Measurements from ENCODE around the gene MLH1. TPM values are rescaled to one million over a fixed set of nuclear protein-coding genes. Genes with fewer than 3 reads are reported as not detected.

Gene MLH1
- total and polyA plus RNA-seq, 2 of the 8 experiments (the other 6 are each of a cell fraction or from before 2014, with no cell fraction given), result 36.4 to 47.3 TPM

DNA sequence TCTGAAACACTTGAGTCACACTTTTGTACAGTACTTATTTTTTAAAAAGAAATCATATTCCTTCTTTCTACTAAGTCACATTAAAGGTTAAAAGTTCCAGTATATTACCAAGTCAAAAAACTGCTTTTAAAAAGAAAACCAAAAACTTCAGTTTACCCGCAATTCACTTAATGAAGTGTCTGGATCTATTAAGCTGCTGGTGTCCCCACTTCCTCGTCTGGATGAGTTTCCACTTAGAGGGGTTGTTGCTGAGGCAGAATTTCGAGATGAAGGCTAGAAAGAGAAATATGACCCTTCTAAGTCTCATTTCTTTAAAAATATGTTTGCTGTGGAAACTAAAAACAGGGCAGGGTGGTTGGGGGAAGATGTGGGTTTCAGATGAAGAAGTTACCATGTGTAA lies 101.3 kb downstream of the MLH1 start:
- POLR2A ChIA-PET (ENCODE audit: partially characterized antibody), result no interaction called here
- Histone ChIP-seq H3K23me2 (ENCODE audit: low read depth, low read length) (no peaks in the 10 kb centered on the region), H4K5ac (ENCODE audit: insufficient read length, low read depth, low read length) (no peak overlapping the region), H3K23ac (ENCODE audit: insufficient read length) (no peak overlapping the region), H4K20me1 (replicated peaks in 1 of 2; ENCODE audit: control insufficient read depth in 1 of 2, insufficient read depth in 2 of 2, low read length in 2 of 2) (no peaks in the 10 kb centered on the region), H2BK15ac (ENCODE audit: low read length) (no peak overlapping the region), H3K14ac (ENCODE audit: insufficient read length) (no peak overlapping the region), H2AK5ac (ENCODE audit: low read depth, low read length) (no peak overlapping the region), H2AFZ (ENCODE audit: low read length) (no peak overlapping the region), H3K27me3 (replicated peaks in 1 of 4; ENCODE audit: control insufficient read depth in 3 of 4, extremely low read depth in 1 of 4, insufficient read depth in 3 of 4, low read length in 3 of 4) (no peaks in the 10 kb centered on the region), H2BK120ac (replicated peaks; ENCODE audit: low read depth, low read length) (no peak overlapping the region), H3K9me3 (ENCODE audit: insufficient read depth in 2 of 2, low read depth in 1 of 2, low read length in 1 of 2) (no peaks in the 10 kb centered on the region), H3K4me2 (ENCODE audit: insufficient read depth in 1 of 2, low read depth in 2 of 2, low read length in 2 of 2) (no peak overlapping the region), H2BK5ac (ENCODE audit: low read depth, low read length) (no peak overlapping the region), H3K27ac (ENCODE audit: low read depth, low read length) (no peak overlapping the region), H2BK20ac (ENCODE audit: low read length) (no peak overlapping the region), H3K4me3 (ENCODE audit: extremely low read depth in 1 of 4, insufficient read depth in 2 of 4, low read depth in 3 of 4, low read length in 4 of 4) (no peak overlapping the region), H3K4ac (replicated peaks; ENCODE audit: insufficient read length, low read depth, low read length) (no peak overlapping the region), H3K36me3 (ENCODE audit: control insufficient read depth in 2 of 4, insufficient read depth in 4 of 4, low read length in 3 of 4) (no peaks in the 10 kb centered on the region), H4K91ac (replicated peaks; ENCODE audit: insufficient read length, low read length) (no peak overlapping the region), H4K8ac (ENCODE audit: extremely low read depth, insufficient read depth, low read length) (no peak overlapping the region), H3K9ac (replicated peaks in 1 of 4; ENCODE audit: extremely low read depth in 1 of 4, low read depth in 3 of 4, low read length in 3 of 4) (no peak overlapping the region), H3K18ac (ENCODE audit: extremely low read depth, low read length) (no peak overlapping the region), H3K79me1 (ENCODE audit: low read depth, low read length) (no peaks in the 10 kb centered on the region), H3K56ac (replicated peaks; ENCODE audit: insufficient read length, low read depth, low read length) (no peak overlapping the region), H3K79me2 (ENCODE audit: control insufficient read depth in 1 of 2, insufficient read depth in 2 of 2, low read length in 2 of 2) (no peaks in the 10 kb centered on the region), H3K4me1 (replicated peaks in 1 of 4; ENCODE audit: control insufficient read depth in 3 of 4, insufficient read depth in 4 of 4, low read length in 3 of 4) (no peaks in the 10 kb centered on the region), H2BK12ac (ENCODE audit: low read depth, low read length) (no peak overlapping the region)
- 90% methylated on average over 3 of the region's 3 CpGs; no CpG with 5 or more reads in 1 of the 2 experiments for WGBS, 2 experiments (ENCODE audit: extremely low coverage in 1 of 2, insufficient coverage in 1 of 2, insufficient read length in 1 of 2, insufficient replicate concordance in 2 of 2, low coverage in 1 of 2, low lambda C conversion rate in 2 of 2, missing lambda C conversion rate in 1 of 2)
- DNase-seq (ENCODE audit: low read depth in 1 of 2, low spot score in 2 of 2) (no peak), FAIRE-seq (no peak)
- CTCF ChIA-PET (ENCODE audit: partially characterized antibody), result no interaction called here
- TF ChIP-seq BRCA1 (IDR thresholded peaks at IDR 0.05; ENCODE audit: low read depth, low read length), result no peak
- TF ChIP-seq HDAC6 (IDR thresholded peaks at IDR 0.05; ENCODE audit: low read depth, low read length), result no peak
- TF ChIP-seq KDM5A (IDR thresholded peaks at IDR 0.05; ENCODE audit: low read length), result no peak
- no peak for TF ChIP-seq CTBP2 (IDR thresholded peaks at IDR 0.05; ENCODE audit: borderline replicate concordance, insufficient read depth, insufficient read length, low read length)
- no peak for TF ChIP-seq TBP (IDR thresholded peaks at IDR 0.05; ENCODE audit: low read depth, low read length)
- no peak for TF ChIP-seq RFX5 (IDR thresholded peaks at IDR 0.05; ENCODE audit: borderline replicate concordance, low read depth, low read length)
- TF ChIP-seq RBBP5 (IDR thresholded peaks at IDR 0.05; ENCODE audit: borderline replicate concordance, low read depth, low read length), result no peak
- TF ChIP-seq, protein P1, sequence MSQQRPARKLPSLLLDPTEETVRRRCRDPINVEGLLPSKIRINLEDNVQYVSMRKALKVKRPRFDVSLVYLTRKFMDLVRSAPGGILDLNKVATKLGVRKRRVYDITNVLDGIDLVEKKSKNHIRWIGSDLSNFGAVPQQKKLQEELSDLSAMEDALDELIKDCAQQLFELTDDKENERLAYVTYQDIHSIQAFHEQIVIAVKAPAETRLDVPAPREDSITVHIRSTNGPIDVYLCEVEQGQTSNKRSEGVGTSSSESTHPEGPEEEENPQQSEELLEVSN (IDR thresholded peaks at IDR 0.05), result no peak
- TF ChIP-seq, protein P2, sequence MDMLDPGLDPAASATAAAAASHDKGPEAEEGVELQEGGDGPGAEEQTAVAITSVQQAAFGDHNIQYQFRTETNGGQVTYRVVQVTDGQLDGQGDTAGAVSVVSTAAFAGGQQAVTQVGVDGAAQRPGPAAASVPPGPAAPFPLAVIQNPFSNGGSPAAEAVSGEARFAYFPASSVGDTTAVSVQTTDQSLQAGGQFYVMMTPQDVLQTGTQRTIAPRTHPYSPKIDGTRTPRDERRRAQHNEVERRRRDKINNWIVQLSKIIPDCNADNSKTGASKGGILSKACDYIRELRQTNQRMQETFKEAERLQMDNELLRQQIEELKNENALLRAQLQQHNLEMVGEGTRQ (IDR thresholded peaks at IDR 0.05; ENCODE audit: low read length), result no peak
- TF ChIP-seq SIX5 (IDR thresholded peaks at IDR 0.05; ENCODE audit: low read depth, low read length), result no peak
- TF ChIP-seq CBX5 (IDR thresholded peaks at IDR 0.05; ENCODE audit: low read depth, low read length), result no peak
- TF ChIP-seq MAFK (IDR thresholded peaks at IDR 0.05; ENCODE audit: low read depth, low read length), result no peak
- TF ChIP-seq TCF12 (IDR thresholded peaks at IDR 0.05; ENCODE audit: low read depth, low read length), result no peak

Data from H1 (cell line).